Measurements from ENCODE around the gene C4BPB. TPM values are rescaled to one million over a fixed set of nuclear protein-coding genes. Genes with fewer than 3 reads are reported as not detected.

The C4BPB gene
- polyA plus RNA-seq, 1 experiment, result not detected

- H3K27ac ChIP-seq (ENCODE audit: low read depth, low read length), result no peak overlapping the region
- peaks cover 7% of the 10 kb centered on the region for H3K27me3 ChIP-seq (ENCODE audit: control insufficient read depth, insufficient read depth, low read length)
- H3K9me3 ChIP-seq (ENCODE audit: control insufficient read depth, insufficient read depth, low read length), result no peaks in the 10 kb centered on the region
- POLR2A ChIA-PET, result no interaction called here
- no peak overlapping the region for H3K4me3 ChIP-seq (ENCODE audit: low read depth, low read length)
- CTCF ChIA-PET, result interaction anchor here (0.7 to 7.5 kb wide), 5 partner anchors 10 to 892 kb away, joined by 3 to 83 read pairs (median 4); no protein-coding TSS in a partner anchor
- TF ChIP-seq CTCF (IDR thresholded peaks at IDR 0.05; ENCODE audit: low read depth, low read length), result no peak
- DNase-seq (ENCODE audit: low read depth, low spot score), result no peak
Measured at GRCh38 chr1:207081088-207081487, 7.6 kb upstream of the C4BPB start.

GRCh38 chr1:207081806-207082205 lies 6.9 kb upstream of the C4BPB start:
- ChIA-PET POLR2A (no interaction called here), CTCF (interaction anchor here (0.7 to 7.5 kb wide), 3 partner anchors 32 to 324 kb away, joined by 3 to 83 read pairs (median 4); no protein-coding TSS in a partner anchor)
- no peak for DNase-seq (ENCODE audit: low read depth, low spot score)
- H3K27ac ChIP-seq (ENCODE audit: low read depth, low read length), result no peak overlapping the region
- TF ChIP-seq CTCF (IDR thresholded peaks at IDR 0.05; ENCODE audit: low read depth, low read length), result no peak
- no peaks in the 10 kb centered on the region for H3K9me3 ChIP-seq (ENCODE audit: control insufficient read depth, insufficient read depth, low read length)
- no peak overlapping the region for H3K4me3 ChIP-seq (ENCODE audit: low read depth, low read length)
- peaks cover 8% of the 10 kb centered on the region for H3K27me3 ChIP-seq (ENCODE audit: control insufficient read depth, insufficient read depth, low read length)

GRCh38 chr1:207084232-207084631 lies 4.4 kb upstream of the C4BPB start:
- TF ChIP-seq CTCF (IDR thresholded peaks at IDR 0.05; ENCODE audit: low read depth, low read length), result no peak
- H3K4me3 ChIP-seq (ENCODE audit: low read depth, low read length), result no peak overlapping the region
- H3K27me3 ChIP-seq (ENCODE audit: control insufficient read depth, insufficient read depth, low read length), result peaks cover 8% of the 10 kb centered on the region
- no peaks in the 10 kb centered on the region for H3K9me3 ChIP-seq (ENCODE audit: control insufficient read depth, insufficient read depth, low read length)
- POLR2A ChIA-PET, result no interaction called here
- DNase-seq (ENCODE audit: low read depth, low spot score), result no peak
- no peak overlapping the region for H3K27ac ChIP-seq (ENCODE audit: low read depth, low read length)
- CTCF ChIA-PET, result interaction anchor here (0.7 to 7.5 kb wide), 12 partner anchors 9 to 416 kb away, joined by 3 to 83 read pairs (median 4); no protein-coding TSS in a partner anchor

- Histone ChIP-seq H3K27ac (ENCODE audit: low read depth, low read length) (no peak overlapping the region), H3K9me3 (ENCODE audit: control insufficient read depth, insufficient read depth, low read length) (no peaks in the 10 kb centered on the region), H3K27me3 (ENCODE audit: control insufficient read depth, insufficient read depth, low read length) (peaks cover 8% of the 10 kb centered on the region), H3K4me3 (ENCODE audit: low read depth, low read length) (no peak overlapping the region)
- POLR2A ChIA-PET, result no interaction called here
- peak; percentile 8 for DNase-seq (ENCODE audit: low read depth, low spot score)
- TF ChIP-seq CTCF (IDR thresholded peaks at IDR 0.05; ENCODE audit: low read depth, low read length), result peak; percentile 61
- CTCF ChIA-PET, result interaction anchor here (0.7 to 7.5 kb wide), 11 partner anchors 10 to 415 kb away, joined by 3 to 83 read pairs (median 4); no protein-coding TSS in a partner anchor
Measured at GRCh38 chr1:207084701-207085180, 3.9 kb upstream of the C4BPB start.

GRCh38 chr1:207085887-207086286 lies 2.8 kb upstream of the C4BPB start:
- no peak overlapping the region for H3K27ac ChIP-seq (ENCODE audit: low read depth, low read length)
- POLR2A ChIA-PET, result no interaction called here
- no peak for TF ChIP-seq CTCF (IDR thresholded peaks at IDR 0.05; ENCODE audit: low read depth, low read length)
- no peak for DNase-seq (ENCODE audit: low read depth, low spot score)
- peaks cover 11% of the 10 kb centered on the region for H3K27me3 ChIP-seq (ENCODE audit: control insufficient read depth, insufficient read depth, low read length)
- H3K4me3 ChIP-seq (ENCODE audit: low read depth, low read length), result no peak overlapping the region
- CTCF ChIA-PET, result no interaction called here
- no peaks in the 10 kb centered on the region for H3K9me3 ChIP-seq (ENCODE audit: control insufficient read depth, insufficient read depth, low read length)

All from AG04450 (cell line).